HG02884 (cell line): Measurements from ENCODE around the gene SDK1.

Experiments
- ATAC-seq: cut with Tn5 transposase; IDR thresholded peaks from one replicate; pipeline ENCODE4 v1.9.1; 2021; ENCODE audit warnings: mild to moderate bottlenecking, moderate library complexity; ENCODE audit not compliant: unreplicated experiment

The SDK1 gene

GRCh38 chr7:4179688-4180380 is 878.8 kb downstream of the SDK1 start:
- no peak for ATAC-seq

GRCh38 chr7:4181446-4181845 is 880.4 kb downstream of the SDK1 start:
- no peak for ATAC-seq

- no peak for ATAC-seq
Observed at GRCh38 chr7:4182605-4183300, 881.7 kb downstream of the SDK1 start.

- ATAC-seq = no peak
Observed at GRCh38 chr7:4184653-4185052, 883.6 kb downstream of the SDK1 start.

- no peak for ATAC-seq
Observed at GRCh38 chr7:4185136-4185535, 884.1 kb downstream of the SDK1 start.

- ATAC-seq = no peak
Observed at GRCh38 chr7:4185721-4186512, 884.9 kb downstream of the SDK1 start.

- no peak for ATAC-seq
Observed at GRCh38 chr7:4186513-4186780, 885.4 kb downstream of the SDK1 start.

GRCh38 chr7:4188651-4189050 is 887.6 kb downstream of the SDK1 start:
- no peak for ATAC-seq

- no peak for ATAC-seq
Observed at GRCh38 chr7:4189131-4189570, 888.1 kb downstream of the SDK1 start.

- no peak for ATAC-seq
Observed at GRCh38 chr7:4190010-4190981, 889.2 kb downstream of the SDK1 start.

- no peak for ATAC-seq
Observed at GRCh38 chr7:4191046-4191445, 890.0 kb downstream of the SDK1 start.

GRCh38 chr7:4191525-4191924 is 890.5 kb downstream of the SDK1 start:
- no peak for ATAC-seq

GRCh38 chr7:4195660-4196059 is 894.6 kb downstream of the SDK1 start:
- ATAC-seq = no peak

- no peak for ATAC-seq
Observed at GRCh38 chr7:4196121-4196819, 895.2 kb downstream of the SDK1 start.

GRCh38 chr7:4198301-4198700 is 897.2 kb downstream of the SDK1 start:
- ATAC-seq = no peak

- no peak for ATAC-seq
Observed at GRCh38 chr7:4200546-4201094, 899.6 kb downstream of the SDK1 start.

- no peak for ATAC-seq
Observed at GRCh38 chr7:4201566-4201965, 900.5 kb downstream of the SDK1 start.

GRCh38 chr7:4202154-4202736 is 901.2 kb downstream of the SDK1 start:
- no peak for ATAC-seq

- no peak for ATAC-seq
Observed at GRCh38 chr7:4202954-4203353, 901.9 kb downstream of the SDK1 start.
